Activated naive CD8-positive, alpha-beta T cell treated with anti-CD3 and anti-CD28 coated beads, Interleukin-2, amount 50 U/mL, for 16 hours (primary cell): ENCODE data around the gene IL16.

Experiments
- DNase-seq: peaks from one replicate; pipeline ENCODE4 v3.0.0-alpha.2; 2020; ENCODE audit warnings: low read depth, low spot score

Gene IL16

DNA sequence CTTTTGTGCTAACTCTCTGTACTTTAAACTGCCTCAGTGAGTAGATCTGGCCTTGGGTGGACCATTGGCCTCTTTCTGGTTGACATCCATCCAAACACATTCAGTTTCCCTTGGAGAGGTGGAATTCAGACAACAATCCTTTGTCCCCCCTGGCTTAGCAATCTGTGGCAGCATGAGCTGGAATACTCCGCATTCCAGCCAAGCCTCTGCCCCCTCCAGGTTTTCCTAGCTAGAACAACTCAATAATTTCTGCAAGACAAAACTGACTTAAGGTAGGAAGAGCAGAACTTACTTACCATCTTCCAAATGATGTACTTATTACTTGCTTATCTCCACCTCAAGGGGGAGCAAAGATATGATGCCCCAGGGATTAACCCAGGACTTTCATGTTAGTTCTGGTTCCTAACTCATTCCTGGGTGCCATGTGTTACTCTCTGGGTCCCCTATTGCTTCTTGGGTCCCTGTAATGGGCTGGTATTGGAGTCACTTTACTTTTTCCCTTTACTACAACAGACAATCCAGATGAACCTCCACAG, 21.8 kb upstream of the IL16 start:
- no peak for DNase-seq

DNA sequence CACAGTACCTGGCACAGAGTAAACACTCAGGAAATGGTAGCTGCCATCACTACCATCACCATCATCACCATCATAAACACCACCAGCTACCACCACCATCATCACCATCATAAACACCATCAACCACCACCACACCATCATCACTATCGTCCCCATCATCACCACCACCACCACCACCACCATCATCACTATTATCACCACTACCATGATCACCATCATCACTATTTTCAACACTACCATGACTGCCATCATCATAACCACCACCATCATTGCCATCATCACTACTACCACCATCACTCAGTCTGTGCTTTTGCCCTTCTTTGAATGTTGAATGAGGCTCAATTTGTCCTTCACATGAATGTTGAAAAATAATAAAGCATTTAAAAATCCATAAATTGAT, 21.2 kb upstream of the IL16 start:
- no peak for DNase-seq

DNA sequence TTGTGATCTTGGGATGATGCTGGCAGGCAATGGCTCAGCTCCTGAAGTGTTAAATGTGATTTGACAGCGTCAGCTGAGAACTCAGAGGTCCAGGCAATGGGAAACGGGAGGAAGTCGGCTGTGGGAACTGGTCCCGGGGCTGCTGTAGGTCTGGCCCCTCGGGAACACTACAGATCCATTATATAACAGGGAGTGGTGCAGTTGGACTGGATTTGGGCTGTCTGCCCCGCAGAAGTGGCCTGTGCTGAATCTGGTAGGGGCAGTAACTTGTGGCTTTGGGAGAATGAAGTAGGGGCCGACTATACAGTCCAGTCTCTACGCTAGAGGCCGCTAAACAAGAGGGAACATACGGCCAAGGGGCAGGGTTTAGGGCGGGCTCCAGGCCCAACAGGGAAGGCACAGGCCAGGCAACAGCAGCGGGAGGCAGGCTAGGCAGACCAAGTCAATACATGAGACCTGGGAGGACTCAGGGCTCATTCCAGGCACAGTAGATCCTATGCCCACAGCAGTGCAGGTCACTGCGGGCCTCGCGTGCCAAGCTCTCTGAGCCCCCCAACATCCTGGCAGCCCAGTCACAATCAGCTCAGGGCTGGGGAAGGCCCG, 20.3 kb upstream of the IL16 start:
- DNase-seq = no peak

DNA sequence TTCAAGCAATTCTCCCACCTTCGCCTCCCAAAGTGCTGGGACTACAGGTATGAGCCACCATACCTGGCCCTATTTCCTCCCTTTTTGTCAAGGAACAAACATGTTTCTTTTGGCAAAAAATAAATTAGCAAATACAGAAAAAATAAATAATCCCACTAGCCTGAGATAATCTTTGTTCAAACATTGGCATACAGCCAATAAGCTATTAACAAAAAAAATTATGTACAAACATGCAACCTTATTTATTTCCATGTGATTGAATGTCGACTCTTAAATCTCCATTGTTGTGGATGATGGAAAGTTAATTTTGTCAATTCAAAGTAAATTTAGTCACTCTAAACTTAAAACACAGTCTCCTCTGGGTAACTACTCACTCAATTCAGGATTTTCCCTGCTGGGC, 18.3 kb upstream of the IL16 start:
- DNase-seq = no peak

DNA sequence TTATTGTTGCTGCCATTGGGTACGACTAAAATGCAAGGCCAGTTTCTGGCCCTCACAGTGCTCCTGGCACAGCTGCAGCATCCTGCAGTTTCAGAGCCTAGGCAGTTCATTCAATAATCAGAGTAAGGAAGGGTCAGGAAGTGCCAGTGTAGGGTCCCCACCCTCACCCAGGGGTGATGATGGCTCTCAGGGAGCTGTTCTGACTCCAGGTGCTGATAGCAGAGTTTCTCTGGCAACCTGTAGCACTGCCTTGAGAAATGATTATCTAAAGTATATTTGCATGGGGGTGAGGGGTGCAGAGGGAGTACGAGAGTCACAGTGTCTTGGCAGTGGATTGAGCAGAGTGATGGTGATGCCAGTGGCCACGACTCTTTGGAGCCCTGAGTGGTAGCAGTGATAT, 15.5 kb upstream of the IL16 start:
- DNase-seq = no peak

DNA sequence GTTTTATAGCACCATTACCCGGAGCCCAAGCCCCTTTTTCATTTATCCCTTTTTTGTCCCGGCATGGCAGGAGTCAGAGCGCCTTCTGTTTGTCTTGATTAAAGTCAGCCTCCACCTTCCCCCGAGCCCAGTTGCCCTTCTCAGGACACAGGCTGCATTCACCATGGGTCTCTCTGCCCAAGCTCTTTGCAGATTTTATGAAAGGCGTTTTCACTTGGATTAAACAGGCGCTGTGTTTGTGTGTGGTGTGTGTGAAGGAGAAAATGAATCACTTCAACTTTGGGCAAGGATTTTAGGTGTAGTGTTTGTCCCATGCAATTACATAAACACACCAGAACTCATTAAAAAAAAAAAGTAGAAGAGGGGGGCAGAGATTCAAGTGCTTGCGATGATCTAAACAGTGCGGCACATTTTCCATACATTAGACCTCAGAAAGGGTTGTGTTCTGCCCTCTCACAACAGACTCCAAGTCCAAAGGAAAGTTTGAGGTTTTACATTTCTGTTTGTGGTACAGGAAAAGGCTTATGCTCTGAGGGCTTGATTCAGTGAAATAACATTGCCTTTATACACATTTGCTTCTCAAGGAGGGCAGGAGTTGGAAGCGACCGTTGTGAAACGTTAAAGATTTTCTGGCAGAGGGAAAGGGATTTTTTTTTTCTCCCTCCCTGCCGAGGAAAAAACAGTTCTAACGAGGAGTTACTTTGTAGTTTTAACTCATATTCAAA, 14.5 kb upstream of the IL16 start:
- DNase-seq = no peak

DNA sequence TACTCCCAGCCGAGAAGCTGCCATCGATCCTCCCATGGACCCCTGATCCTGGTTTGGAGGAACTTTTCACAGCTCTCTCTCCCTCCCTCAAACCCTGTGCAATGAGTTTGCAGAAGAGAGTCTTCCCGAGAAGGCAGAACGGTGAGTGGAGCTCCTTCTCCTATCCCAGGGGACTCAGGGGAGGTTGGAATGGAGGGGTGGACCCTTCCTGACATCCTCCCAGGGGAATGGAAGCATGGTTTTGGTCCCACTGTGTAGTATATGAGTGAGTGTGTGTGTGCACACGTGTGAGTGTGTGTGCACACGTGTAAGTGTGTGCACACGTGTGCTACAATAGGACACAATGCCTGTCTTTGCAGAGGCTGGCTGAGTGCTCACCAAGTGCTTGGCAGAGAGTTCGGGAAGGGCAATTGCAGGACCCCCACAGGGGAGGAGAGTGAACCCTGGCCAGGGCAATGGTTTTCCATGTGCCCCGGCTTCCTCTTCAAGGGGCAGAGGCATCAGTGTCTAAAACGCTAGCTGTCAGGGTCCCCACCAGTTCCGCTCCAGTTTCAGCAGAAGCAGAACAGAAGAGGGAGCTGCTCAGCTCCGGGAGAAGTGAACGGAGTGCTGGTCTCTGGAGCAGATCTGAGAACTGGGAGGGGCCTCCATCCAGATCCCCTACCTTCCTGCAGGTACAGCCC, 13.8 kb upstream of the IL16 start:
- no peak for DNase-seq

DNA sequence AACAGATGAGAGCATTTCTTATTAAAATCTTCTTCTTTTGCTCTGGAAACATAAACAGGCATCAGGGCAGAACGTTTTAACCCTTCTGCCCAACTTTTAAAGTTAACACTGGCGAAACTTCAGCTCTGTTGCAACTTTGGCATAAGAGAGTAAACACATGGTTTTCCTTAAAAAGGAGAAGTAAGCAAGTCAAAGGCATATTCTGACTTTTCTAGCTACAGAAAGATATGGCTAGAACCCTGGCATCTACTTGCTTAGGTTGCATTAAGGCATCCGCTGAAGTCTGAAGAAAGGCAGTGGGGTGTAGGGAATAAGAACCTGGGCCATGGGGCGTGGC, 13.3 kb upstream of the IL16 start:
- DNase-seq = no peak

DNA sequence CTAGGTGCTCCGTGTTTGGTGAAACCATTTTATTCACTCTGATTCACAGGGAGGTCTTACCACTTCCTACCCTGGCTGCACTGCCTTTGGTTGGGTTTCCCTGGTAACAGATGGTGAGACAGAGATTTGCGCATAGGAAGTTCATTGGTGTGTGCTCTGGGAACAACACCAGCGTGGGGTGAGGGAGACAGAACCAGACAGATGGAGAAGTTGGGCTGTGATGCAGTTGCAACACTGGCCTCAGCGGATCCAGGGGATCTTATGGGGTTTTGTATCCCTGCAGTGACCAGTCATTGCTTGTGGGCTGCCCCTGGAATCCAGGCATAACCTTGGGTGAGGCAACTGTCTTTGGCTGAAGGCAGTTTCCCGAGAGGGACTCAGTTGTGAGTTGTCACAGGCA, 12.5 kb upstream of the IL16 start:
- DNase-seq = no peak

DNA sequence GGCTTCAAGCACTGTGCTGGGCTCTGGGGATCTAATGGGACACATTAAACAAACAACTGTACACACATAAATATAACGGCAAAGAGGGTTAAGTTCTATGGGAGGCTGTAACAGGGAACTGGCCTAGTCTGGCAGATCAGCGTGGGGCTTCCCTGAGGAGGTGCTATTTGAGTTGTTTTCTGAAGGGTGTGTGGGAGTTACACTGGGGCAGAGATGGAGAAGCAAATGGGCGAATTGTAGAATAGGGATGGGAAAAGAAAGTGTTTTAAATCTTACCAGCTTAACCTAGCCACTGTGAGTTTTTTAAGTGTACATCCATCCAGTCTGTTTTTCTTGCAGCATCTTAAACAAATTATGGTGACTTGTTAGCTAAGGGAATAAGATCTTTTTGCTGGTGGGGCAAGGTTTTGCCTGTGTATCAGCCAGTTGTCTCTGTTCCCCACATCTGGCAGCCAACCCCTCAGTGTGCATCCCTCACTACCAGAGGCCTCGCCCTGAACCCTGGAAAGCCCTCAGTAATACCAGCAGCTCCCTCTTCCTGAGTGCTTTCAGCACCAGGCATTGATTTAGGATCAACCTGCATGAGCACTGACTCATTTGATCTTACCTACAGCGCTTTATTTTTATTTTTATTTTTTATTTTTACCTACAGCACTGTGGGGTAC, 10.9 kb upstream of the IL16 start:
- DNase-seq = no peak

DNA sequence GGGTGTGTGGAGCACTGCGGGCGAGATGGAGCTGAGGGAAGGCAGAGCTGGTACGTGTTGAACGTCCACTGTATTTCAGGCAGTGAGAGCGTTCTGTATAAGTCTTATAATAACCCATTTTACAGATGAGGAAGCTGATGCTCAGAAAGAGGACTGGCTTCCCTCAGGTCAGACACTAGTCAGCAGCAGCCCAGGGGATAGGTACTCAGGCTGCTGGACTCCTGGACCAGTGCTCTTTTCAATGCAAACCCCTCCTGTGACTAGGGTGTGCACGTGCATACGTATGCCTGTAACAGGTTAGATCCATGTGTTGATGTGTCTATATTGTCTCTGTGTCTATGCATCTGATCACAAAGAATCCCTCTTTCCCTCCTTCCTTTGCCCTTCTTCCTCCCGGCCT, 8.3 kb upstream of the IL16 start:
- DNase-seq = no peak

DNA sequence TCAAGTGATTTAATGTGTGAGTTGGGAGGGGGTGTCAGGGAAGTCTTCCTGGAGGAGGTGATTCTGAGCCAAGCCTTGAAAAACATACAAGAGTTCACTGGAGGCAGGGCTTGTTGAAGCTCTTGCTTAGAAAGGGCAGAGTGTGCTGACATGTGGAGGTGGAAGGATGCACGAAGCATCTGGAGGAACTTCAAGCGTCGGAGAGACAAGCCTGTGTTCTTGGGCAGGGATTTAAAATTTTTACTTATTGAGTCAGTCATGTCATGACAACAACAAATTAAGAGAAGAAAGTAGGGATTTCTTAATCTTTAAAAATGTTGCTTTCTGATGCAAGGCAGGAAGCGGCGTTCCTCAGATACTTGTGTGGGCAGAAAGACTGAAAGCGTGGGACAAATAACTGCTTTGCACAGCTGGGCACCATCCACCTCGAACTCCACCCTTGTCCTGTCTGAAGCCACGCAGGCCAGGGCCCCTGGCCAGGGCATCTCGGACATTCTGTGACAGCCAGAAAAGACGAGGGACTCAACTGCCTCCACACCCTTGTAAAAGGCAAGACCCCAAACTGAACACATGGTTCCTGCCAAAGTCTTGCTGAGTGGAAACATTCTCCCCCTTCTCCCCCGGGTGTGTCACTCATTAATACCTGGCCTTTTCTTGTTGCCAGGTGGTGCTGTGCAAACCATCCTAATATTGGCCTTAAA, 6.9 kb upstream of the IL16 start:
- DNase-seq = no peak

DNA sequence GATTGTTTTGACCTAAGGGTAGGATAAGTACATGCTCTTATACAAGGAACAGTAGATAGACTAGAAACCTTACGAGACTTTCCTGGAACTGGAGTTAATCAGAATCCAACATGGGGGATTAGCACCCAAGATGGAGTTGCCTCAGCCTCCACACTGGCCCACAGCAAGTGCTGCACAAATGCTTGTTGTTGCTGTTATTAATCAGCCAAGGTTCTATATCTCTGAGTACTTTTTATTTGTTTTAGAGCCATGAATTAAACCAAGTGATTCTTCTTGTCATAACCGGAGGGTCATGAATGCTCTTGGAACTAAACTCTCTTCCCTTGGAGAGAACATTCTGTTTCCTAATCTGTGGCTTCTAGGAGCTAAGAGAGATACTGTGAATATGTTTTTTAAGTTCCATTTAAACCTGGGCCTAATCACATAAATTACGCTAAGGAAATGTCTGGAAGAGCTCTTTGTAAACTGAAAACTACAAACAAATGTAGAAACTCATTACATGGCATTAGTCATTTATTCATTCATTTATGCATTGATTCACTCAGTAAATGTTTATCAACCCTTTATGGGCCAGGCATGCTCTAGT, 5.7 kb upstream of the IL16 start:
- no peak for DNase-seq

DNA sequence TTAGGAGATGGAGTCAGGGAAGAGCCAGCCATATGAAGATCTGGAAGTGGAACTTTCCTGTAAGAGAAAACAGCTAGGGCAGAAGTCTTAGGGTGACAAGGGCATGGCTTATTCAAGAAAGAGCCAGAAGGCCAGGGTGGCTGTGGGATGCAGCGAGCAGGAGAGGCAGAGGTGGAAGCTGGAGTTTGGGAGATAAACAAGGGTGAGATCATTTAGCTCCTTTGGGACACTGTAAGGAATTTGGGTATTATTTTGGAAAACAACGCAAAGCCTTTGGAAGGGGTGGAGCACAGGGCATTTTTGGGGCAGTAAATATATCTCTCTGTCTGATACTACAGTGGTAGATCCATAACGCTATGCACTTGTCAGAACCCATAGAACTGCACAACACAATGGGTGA, 5.0 kb upstream of the IL16 start:
- DNase-seq = no peak

DNA sequence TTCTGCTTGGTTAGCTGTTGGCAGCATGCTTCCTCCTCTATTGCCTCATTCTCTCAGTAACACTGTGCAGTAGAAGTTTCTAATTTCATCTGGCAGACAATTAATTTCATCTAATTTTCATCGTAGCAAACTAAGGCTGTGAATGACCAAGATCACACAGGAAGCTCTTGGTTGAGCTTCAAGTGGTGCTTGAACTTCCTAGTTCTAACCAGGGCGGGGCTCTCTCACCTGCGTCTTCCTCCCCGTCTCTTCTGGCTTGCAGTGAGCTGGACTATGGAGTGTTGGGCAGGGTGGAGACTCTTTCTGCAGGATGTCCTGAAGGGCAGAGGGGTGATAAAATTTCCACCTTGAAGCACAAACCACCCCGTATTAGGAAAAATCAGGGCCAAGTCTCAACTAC, 2.0 kb upstream of the IL16 start:
- no peak for DNase-seq

DNA sequence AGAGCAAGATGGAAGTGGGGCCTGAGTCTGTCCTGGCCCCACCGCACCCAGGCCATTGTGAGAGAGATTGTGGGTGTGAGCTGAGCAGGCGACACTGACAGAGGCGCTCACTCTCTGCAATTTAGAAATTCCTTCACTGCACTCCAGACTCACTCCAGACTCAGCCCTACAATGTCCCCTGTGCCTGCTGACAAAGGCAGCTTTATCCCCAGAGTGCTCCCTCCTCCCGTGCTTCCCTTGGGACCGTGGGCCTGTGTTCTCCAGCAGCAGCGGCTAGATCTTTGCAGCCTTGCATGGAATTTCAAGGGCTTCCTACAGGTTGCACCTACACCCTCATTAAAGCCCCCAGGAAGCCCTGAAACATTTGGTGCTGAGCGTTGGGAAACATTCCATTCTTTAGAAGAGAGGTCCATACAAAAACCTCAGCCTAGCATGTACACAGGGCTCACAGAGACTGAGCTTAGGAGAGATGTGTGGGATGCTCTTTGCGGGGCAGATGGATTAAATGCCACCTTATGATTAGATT, 1.3 kb upstream of the IL16 start:
- no peak for DNase-seq

DNA sequence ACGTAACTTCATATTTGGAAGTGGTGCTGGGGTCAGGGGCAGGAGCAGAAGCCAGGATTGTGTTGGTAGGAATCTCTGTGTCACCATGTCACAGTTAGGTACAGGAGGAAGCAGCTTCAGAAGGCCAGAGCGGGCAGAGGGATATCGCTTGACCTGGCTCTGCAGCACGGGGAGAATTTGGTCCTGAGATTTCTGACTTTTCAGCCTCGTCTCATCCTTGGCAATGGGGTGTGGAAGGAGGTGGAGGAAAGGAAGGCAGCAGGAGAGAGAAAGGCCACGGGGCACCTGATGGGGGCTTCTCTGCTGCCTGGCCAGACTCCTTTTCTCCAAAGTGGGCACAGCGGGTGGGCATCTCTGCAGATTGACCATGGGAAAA, 564 bp downstream of the IL16 start:
- no peak for DNase-seq

DNA sequence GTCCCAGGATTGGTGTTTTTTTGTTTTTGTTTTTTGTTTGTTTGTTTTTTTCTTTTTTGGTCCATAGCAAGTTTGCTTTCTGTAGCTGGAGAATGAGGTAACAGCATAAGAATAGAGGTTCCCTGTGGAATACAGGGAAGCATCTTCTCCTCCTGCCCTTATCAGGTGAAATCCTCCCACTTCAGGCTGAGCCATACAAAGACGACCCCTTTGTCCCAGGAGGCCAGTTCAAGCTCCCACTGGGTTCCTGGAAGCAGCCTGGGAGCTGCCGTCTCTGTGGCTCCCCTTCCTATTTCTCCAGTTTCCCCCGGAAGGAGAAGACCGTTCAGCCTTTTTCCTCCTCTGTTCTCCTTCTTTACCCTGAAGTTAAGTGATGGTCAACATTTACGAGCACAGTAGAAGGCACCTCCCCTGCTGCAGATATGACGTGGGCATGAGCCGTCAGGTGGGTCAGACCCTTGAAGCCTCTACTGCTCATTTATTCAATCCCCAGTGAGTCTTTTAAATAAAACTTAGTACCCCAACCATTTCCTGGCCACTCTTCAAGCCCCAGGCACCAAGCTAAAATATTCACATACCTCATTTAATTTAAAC, 1.1 kb downstream of the IL16 start:
- no peak for DNase-seq

DNA sequence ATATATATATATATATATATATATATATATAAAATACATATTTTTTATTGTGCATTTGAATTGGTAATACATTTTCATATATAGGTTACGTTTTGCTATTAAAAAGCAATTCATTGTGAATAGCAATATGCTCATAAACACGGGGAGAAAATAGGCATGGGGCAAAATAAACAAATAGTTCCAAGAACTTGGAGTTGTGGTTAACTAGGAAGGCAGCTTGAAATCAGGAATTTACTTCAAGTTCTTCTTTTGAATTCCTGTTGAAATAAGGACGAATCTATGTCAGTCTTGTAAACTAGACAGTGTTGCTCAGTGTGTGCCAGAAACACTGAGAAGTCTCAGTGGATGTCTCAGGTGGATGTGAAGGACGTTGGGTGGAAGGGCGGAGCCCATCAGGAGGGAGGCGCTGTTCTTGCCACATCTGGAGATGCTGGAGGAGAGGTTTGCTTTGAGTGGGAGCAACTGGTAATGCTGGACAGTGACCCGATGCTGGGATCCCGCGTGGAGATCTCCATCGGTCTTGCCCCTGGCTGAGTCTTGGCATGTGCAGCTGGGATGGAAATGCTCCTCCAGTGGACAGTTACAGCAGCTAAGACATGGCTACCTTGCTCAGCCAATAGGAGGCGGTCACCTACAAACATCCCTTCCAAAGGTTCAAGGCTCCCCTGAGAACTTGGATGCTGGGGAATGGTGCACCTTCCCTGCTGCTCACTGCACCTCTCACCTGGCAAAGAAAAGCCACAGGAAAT, 2.5 kb downstream of the IL16 start:
- no peak for DNase-seq

DNA sequence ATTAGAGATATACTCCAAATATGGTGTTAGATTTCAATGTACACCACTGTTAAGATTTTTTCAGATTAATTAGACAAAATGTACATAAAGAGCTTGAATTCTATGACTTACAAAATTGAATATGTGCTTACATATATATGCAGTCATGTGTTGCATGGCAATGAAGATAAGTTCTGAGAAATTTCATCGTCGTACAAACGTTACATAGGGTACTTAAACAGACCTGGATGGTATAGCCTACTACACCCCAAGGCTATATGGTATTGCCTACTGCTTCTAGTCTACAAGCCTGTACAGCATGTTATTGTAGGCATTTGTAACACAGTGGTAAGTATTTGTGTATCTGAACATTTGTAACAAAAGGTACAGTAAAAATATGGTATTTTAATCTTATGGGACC, 9.3 kb downstream of the IL16 start:
- no peak for DNase-seq
